Caco-2 (cell line): Measurements from ENCODE around the gene PBX1. TPM values are rescaled to one million over a fixed set of nuclear protein-coding genes. Genes with fewer than 3 reads are reported as not detected.

ENCODE experiments used
- BruUV-seq: library from RNA; stranded (reverse); fragments of 400-500 nt; replicated peaks from 2 replicates; lab custom pipeline; 2021; lab: Mats Ljungman, UMichigan
- CTCF ChIA-PET: fragments of 300-600 bp; sonication (Branson Sonifier 250); formaldehyde crosslinking; loops from one replicate; lab custom pipeline; 2022; ENCODE audit warnings: antibody characterized with exemption; lab: Charles Lee
- POLR2A ChIA-PET: fragments of 300-600 bp; sonication (Branson Sonifier 250); formaldehyde crosslinking; loops from one replicate; lab custom pipeline; 2022; ENCODE audit warnings: antibody characterized with exemption; lab: Charles Lee
- DNase-seq, 2 experiments: peaks; one replicate each; pipeline versions ENCODE4 v3.0.0 to v3.0.0-alpha.2; 2020 to 2022
- H3K27me3 ChIP-seq: replicated peaks from 2 replicates; pipeline ENCODE4 v1.6.0; 2011; ENCODE audit warnings: low read length; ENCODE audit not compliant: control insufficient read depth, insufficient read depth
- H3K36me3 ChIP-seq: 2 replicates; pipeline ENCODE4 v1.5.1; 2011; ENCODE audit warnings: low read length; ENCODE audit not compliant: control insufficient read depth, insufficient read depth
- H3K4me1 ChIP-seq: fragments of 250-450 bp; sonication (Bioruptor Pico); 2 replicates; pipeline ENCODE4 v1.5.1; 2020; ENCODE audit warnings: mild to moderate bottlenecking
- H3K4me3 ChIP-seq: 2 replicates; pipeline ENCODE4 v1.5.1; 2011; ENCODE audit warnings: low read depth, mild to moderate bottlenecking, control low read depth, low read length
- H3K9me3 ChIP-seq: fragments of 250-450 bp; sonication (Bioruptor Pico); 2 replicates; pipeline ENCODE4 v1.5.1; 2020; ENCODE audit warnings: mild to moderate bottlenecking, moderate library complexity
- H3K27ac Mint-ChIP-seq: one replicate; pipeline ENCODE4 v1.8.0; 2022; ENCODE audit warnings: mixed read lengths; ENCODE audit not compliant: unreplicated experiment
- H3K27me3 Mint-ChIP-seq: one replicate; pipeline ENCODE4 v1.8.0; 2022; ENCODE audit warnings: mixed read lengths; ENCODE audit not compliant: insufficient read depth, unreplicated experiment
- H3K36me3 Mint-ChIP-seq: one replicate; pipeline ENCODE4 v1.8.0; 2022; ENCODE audit warnings: mild to moderate bottlenecking, mixed read lengths; ENCODE audit not compliant: insufficient read depth, unreplicated experiment
- H3K4me1 Mint-ChIP-seq: one replicate; pipeline ENCODE4 v1.8.0; 2022; ENCODE audit warnings: low read depth, mixed read lengths; ENCODE audit not compliant: unreplicated experiment
- H3K4me3 Mint-ChIP-seq: one replicate; pipeline ENCODE4 v1.8.0; 2022; ENCODE audit warnings: mild to moderate bottlenecking, moderate library complexity, mixed read lengths; ENCODE audit not compliant: unreplicated experiment
- H3K9me3 Mint-ChIP-seq: one replicate; pipeline ENCODE4 v1.8.0; 2022; ENCODE audit warnings: mixed read lengths; ENCODE audit not compliant: unreplicated experiment
- CTCF ChIP-seq, 2 experiments: fragments of 200-600 bp in 1 of 2; IDR thresholded peaks; 1 replicate in 1 of 2; 2 replicates in 1 of 2; pipeline versions ENCODE4 v1.5.1 to v1.8.0; 2011 to 2022; ENCODE audit warnings: antibody characterized with exemption in 1 of 2, control low read depth in 1 of 2, inconsistent platforms in 1 of 2, low read depth in 1 of 2, low read length in 1 of 2, mild to moderate bottlenecking in 1 of 2, moderate library complexity in 1 of 2; ENCODE audit not compliant: insufficient read depth in 1 of 2, severe bottlenecking in 1 of 2, unreplicated experiment in 1 of 2
- intact Hi-C: fragments of 100-400 bp; cut with micrococcal nuclease; formaldehyde crosslinking; loops from one replicate; pipeline ENCODE4 v1.10.0; 2022; ENCODE audit not compliant: unreplicated experiment
- total RNA-seq: library from RNA; stranded (reverse); gene quantifications from 2 replicates; pipeline ENCODE4 v1.2.3, GENCODE V29; 2022

Gene PBX1
- total RNA-seq, 1 experiment from 2014 or later = 103 TPM

DNA sequence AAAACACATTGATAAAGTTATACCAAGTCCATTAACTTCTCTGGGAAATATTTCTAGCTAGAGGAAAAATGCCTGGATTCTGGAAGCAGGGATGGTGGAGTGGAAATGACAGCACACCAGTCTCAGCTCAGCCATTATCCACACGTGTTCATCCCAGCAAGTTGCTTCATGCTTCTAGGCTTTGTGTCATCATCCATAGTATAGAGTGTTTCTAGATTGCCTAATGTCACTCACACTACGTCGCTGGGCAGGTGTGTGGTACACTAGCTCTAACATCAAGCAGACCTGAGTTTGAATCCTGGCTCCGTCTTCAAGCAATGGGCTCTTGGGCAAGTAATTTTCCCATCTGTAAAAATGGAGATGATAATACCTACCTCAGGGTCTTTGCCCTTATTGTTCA lies 326.3 kb downstream of the PBX1 start:
- Mint-ChIP-seq H3K27me3 (peaks cover 9% of the 10 kb centered on the region), H3K36me3 (no peaks in the 10 kb centered on the region), H3K27ac (no peak overlapping the region), H3K9me3 (peaks cover 7% of the 10 kb centered on the region), H3K4me1 (peaks cover 13% of the 10 kb centered on the region), H3K4me3 (no peak overlapping the region)
- Histone ChIP-seq H3K36me3 (no peaks in the 10 kb centered on the region), H3K27me3 (no peaks in the 10 kb centered on the region), H3K4me3 (no peak overlapping the region), H3K4me1 (peaks cover 12% of the 10 kb centered on the region), H3K9me3 (no peaks in the 10 kb centered on the region)
- intact Hi-C loops = no loop called here
- POLR2A ChIA-PET = no interaction called here
- no peak for TF ChIP-seq CTCF (IDR thresholded peaks at IDR 0.05; ENCODE audit: insufficient read depth in 1 of 2, low read depth in 1 of 2, low read length in 1 of 2, severe bottlenecking in 1 of 2, unreplicated experiment in 1 of 2)
- no peak for DNase-seq
- CTCF ChIA-PET = no interaction called here
- no TSS peak for BruUV-seq

DNA sequence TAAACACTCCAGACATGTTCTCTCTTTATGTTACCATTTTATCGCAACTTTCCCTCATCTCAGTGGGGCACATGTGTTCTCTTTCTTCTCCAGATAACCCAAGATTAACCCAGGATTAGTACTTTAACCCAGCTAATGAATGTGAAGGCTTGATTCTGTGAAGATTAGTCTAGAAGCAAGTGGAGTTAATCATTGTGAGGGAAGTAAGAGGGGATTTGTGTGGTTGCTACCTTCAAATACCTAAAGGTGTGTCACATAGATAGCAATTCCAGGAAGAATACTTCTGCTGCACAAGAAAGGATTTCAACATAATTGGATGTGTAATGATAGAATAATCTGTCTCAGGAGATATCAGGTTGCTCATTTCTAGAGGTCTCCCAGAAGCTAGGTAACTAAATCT lies 327.1 kb downstream of the PBX1 start:
- H3K9me3 Mint-ChIP-seq = peaks cover 7% of the 10 kb centered on the region
- Histone ChIP-seq H3K4me3 (no peak overlapping the region), H3K36me3 (no peaks in the 10 kb centered on the region), H3K27me3 (no peaks in the 10 kb centered on the region), H3K9me3 (no peaks in the 10 kb centered on the region), H3K4me1 (peaks cover 12% of the 10 kb centered on the region)
- no peak overlapping the region for H3K4me3 Mint-ChIP-seq
- no peaks in the 10 kb centered on the region for H3K36me3 Mint-ChIP-seq
- ChIA-PET POLR2A (no interaction called here), CTCF (no interaction called here)
- peaks cover 8% of the 10 kb centered on the region for H3K27me3 Mint-ChIP-seq
- peaks cover 13% of the 10 kb centered on the region for H3K4me1 Mint-ChIP-seq
- intact Hi-C loops = loop anchor here (1.0 kb wide), 1 partner anchor 28 kb away; no protein-coding TSS in a partner anchor
- no peak overlapping the region for H3K27ac Mint-ChIP-seq
- no TSS peak for BruUV-seq
- peak; percentile 37 to 58 for DNase-seq
- no peak for TF ChIP-seq CTCF (IDR thresholded peaks at IDR 0.05; ENCODE audit: insufficient read depth in 1 of 2, low read depth in 1 of 2, low read length in 1 of 2, severe bottlenecking in 1 of 2, unreplicated experiment in 1 of 2)

GRCh38 chr1:164891615-164892014 lies 332.6 kb downstream of the PBX1 start:
- CTCF ChIA-PET = interaction anchor here (0.6 kb wide), 1 partner anchor 104 kb away, joined by 4 read pairs; no protein-coding TSS in a partner anchor
- POLR2A ChIA-PET = no interaction called here
- H3K36me3 ChIP-seq = no peaks in the 10 kb centered on the region
- peak in 1 of 2 experiments; percentile 28 for DNase-seq
- BruUV-seq = no TSS peak
- H3K9me3 ChIP-seq = no peaks in the 10 kb centered on the region
- H3K27me3 Mint-ChIP-seq = peaks cover 10% of the 10 kb centered on the region
- peak in 1 of 2 experiments; percentile 8 for TF ChIP-seq CTCF (IDR thresholded peaks at IDR 0.05; ENCODE audit: insufficient read depth in 1 of 2, low read depth in 1 of 2, low read length in 1 of 2, severe bottlenecking in 1 of 2, unreplicated experiment in 1 of 2)
- H3K9me3 Mint-ChIP-seq = peaks cover 7% of the 10 kb centered on the region
- H3K4me3 ChIP-seq = no peak overlapping the region
- H3K4me1 ChIP-seq = peaks cover 2% of the 10 kb centered on the region; the same call in 1 of the 2 replicates
- no peaks in the 10 kb centered on the region for H3K27me3 ChIP-seq
- H3K36me3 Mint-ChIP-seq = no peaks in the 10 kb centered on the region
- no peak overlapping the region for H3K4me3 Mint-ChIP-seq
- no peak overlapping the region for H3K27ac Mint-ChIP-seq
- intact Hi-C loops = loop anchor here (1.0 to 2.0 kb wide), 2 partner anchors 37 to 182 kb away; no protein-coding TSS in a partner anchor
- H3K4me1 Mint-ChIP-seq = peaks cover under 1% of the 10 kb centered on the region
